Peyer's patch (tissue), 4 donors: Measurements from ENCODE around the gene MARS2.

Source experiments
- CTCF ChIP-seq, 6 experiments: fragments of 450-650 bp in 4 of 6; fragments of 200-600 bp in 2 of 6; sonication (generic) in 1 of 6; IDR thresholded peaks; one replicate each; pipeline ENCODE4 v1.5.1; 2017 to 2019; ENCODE audit warnings: antibody characterized with exemption in 6 of 6, mild to moderate bottlenecking in 3 of 6, moderate library complexity in 1 of 6
- POLR2A ChIP-seq, 2 donors: fragments of 450-650 bp; IDR thresholded peaks; one replicate each; pipeline ENCODE4 v1.5.1; 2017; ENCODE audit warnings: antibody characterized with exemption in 2 of 2, mild to moderate bottlenecking in 2 of 2, moderate library complexity in 2 of 2

- no peak for TF ChIP-seq CTCF (IDR thresholded peaks at IDR 0.05)
- no peak for TF ChIP-seq POLR2A (IDR thresholded peaks at IDR 0.05)
Measured at GRCh38 chr2:197666277-197666676, 38.9 kb upstream of the MARS2 start.
